Colonic mucosa (tissue), 4 donors: ENCODE results near the gene HCK. TPM values are rescaled to one million over a fixed set of nuclear protein-coding genes. Genes with fewer than 3 reads are reported as not detected.

ENCODE experiments used
- DNase-seq: peaks from one replicate; pipeline ENCODE4 v3.0.0-alpha.2; 2020
- H3K27ac ChIP-seq: fragments of 200-600 bp; one replicate; pipeline ENCODE4 v1.8.0; 2021
- H3K27me3 ChIP-seq: fragments of 200-600 bp; one replicate; pipeline ENCODE4 v1.8.0; 2021
- H3K36me3 ChIP-seq: fragments of 200-600 bp; one replicate; pipeline ENCODE4 v1.8.0; 2021
- H3K4me1 ChIP-seq: fragments of 200-600 bp; one replicate; pipeline ENCODE4 v1.8.0; 2021; ENCODE audit warnings: mild to moderate bottlenecking
- H3K4me3 ChIP-seq: fragments of 200-600 bp; one replicate; pipeline ENCODE4 v1.8.0; 2021
- H3K9ac ChIP-seq, 2 donors: one replicate each; pipeline ENCODE4 v1.7.0; 2013; ENCODE audit warnings: control low read depth in 2 of 2, low read depth in 2 of 2, low read length in 2 of 2
- H3K9me3 ChIP-seq: fragments of 200-600 bp; one replicate; pipeline ENCODE4 v1.8.0; 2021
- intact Hi-C: fragments of 100-400 bp; cut with DNase I; formaldehyde crosslinking; loops from one replicate; pipeline ENCODE4 v1.14.1; 2022
- total RNA-seq, 2 donors: library from RNA; stranded (reverse); fragmentation: NEBNext Ultra II Directional in 1 of 2; extraction: Animal tissue kit (Norgen Biotek cat#: 25700) in 1 of 2; gene quantifications; one replicate each; pipeline ENCODE4 v1.2.1, GENCODE V29; 2021
- TF ChIP-seq, protein P1 (sequence below): fragments of 200-600 bp; IDR thresholded peaks from one replicate; pipeline ENCODE4 v1.8.0; 2022; ENCODE audit warnings: antibody characterized with exemption, mild to moderate bottlenecking
- donor health status: healthy.
- donor health status: DM: no; HTN: no; CAD: no.
- donor health status: DM: no; HTN: no; CAD: no.

HCK gene
- total RNA-seq, 2 donors from 2014 or later, result 3.7 to 6.6 TPM

DNA sequence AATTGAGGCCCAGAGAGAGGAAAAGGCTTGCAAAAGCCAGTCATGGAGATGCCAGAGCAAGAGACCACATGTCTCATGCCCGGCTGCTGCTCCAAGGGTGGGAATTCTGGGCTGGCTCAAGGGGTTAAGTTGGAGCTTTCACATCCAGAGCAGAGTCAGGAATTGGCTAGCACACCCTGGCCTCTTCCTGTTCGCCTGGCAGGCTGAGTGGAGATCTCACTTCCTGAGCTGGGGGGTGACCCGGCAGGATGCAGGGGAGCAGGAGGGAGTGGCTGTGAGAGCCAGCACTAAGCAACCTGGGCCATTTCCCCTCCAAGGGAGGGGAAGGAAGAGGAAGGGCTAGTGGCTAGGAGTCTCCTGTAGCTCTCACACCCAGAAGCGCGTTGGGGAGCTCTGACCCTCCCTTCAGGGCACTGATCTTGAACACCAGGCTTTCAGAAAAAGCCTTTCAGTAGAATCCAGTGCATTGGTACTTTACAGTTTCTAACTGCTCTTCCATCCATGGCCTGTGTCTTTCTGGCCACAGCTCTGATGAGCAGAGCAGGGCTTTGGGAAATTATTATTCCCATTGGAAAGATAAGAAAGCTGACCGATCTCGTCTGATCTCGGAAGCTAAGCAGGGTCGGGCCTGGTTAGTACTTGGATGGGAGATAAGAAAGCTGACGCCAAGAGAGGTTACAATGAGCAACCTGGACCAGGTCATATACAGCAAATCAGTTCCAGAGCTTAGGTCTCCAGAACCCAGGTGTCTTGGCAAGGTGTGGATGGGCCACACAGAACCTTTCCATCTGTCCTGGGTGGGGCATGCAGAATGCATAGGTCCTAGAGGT lies 44.0 kb upstream of the HCK start:
- H3K36me3 ChIP-seq, result no peaks in the 10 kb centered on the region
- intact Hi-C loops, result no loop called here
- H3K9ac ChIP-seq, result no peak overlapping the region
- no peak overlapping the region for H3K27ac ChIP-seq
- TF ChIP-seq, protein P1, sequence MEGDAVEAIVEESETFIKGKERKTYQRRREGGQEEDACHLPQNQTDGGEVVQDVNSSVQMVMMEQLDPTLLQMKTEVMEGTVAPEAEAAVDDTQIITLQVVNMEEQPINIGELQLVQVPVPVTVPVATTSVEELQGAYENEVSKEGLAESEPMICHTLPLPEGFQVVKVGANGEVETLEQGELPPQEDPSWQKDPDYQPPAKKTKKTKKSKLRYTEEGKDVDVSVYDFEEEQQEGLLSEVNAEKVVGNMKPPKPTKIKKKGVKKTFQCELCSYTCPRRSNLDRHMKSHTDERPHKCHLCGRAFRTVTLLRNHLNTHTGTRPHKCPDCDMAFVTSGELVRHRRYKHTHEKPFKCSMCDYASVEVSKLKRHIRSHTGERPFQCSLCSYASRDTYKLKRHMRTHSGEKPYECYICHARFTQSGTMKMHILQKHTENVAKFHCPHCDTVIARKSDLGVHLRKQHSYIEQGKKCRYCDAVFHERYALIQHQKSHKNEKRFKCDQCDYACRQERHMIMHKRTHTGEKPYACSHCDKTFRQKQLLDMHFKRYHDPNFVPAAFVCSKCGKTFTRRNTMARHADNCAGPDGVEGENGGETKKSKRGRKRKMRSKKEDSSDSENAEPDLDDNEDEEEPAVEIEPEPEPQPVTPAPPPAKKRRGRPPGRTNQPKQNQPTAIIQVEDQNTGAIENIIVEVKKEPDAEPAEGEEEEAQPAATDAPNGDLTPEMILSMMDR, result no peak
- no peak overlapping the region for H3K4me3 ChIP-seq
- no peaks in the 10 kb centered on the region for H3K27me3 ChIP-seq
- no peaks in the 10 kb centered on the region for H3K9me3 ChIP-seq
- DNase-seq, result no peak
- no peaks in the 10 kb centered on the region for H3K4me1 ChIP-seq

DNA sequence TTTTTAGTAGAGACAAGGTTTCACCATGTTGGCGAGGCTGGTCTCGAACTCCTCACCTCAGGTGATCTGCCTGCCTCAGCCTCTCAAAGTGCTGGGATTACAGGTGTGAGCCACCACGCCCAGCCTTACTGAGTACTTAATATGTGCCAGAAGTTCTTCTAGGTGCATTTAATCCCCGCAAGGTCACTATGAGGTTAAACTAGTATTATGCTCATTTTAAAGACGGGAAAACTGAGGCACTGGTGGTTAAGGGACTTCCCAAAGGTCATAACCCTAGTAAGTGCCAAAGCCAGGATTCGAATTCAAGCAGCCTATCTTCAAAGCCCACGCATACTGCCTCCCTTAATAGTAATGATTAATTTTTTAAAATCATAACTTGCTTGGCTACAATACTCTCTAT lies 42.5 kb upstream of the HCK start:
- H3K36me3 ChIP-seq, result no peaks in the 10 kb centered on the region
- H3K9me3 ChIP-seq, result no peaks in the 10 kb centered on the region
- TF ChIP-seq, protein P1, result no peak
- H3K27me3 ChIP-seq, result no peaks in the 10 kb centered on the region
- DNase-seq, result no peak
- no peaks in the 10 kb centered on the region for H3K4me1 ChIP-seq
- no peak overlapping the region for H3K4me3 ChIP-seq
- no peak overlapping the region for H3K27ac ChIP-seq
- no peak overlapping the region for H3K9ac ChIP-seq
- intact Hi-C loops, result no loop called here

DNA sequence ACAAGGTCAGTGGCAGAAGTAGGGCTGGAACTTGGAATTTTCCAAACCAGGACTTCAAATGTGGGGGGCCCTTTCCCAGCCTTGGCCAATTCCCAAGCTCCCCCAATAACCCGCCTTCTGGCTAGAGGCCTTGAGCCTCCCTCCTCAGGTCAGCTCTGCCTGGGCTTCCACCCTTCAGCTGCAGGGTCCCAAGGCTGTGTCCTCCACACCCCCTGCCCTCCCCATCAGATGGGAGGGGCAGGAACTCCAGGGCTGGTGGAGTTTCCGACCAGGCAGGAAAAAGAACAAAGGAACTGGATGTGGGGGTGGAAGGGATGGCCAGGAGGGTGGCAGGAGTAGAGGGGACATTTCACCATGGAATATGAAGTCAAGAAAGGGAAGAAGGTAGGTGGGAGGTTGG lies 41.9 kb upstream of the HCK start, which contains the start of gene CCM2L:
CCM2L (plus strand) TSS at position 338 of the 400 bp plus-strand sequence; CDS start at position 355, 17 bp downstream.
- Histone ChIP-seq H3K9ac (no peak within 1 kb of the TSS), H3K4me3 (no peak within 1 kb of the TSS), H3K9me3 (no peaks in the 10 kb centered on the region), H3K36me3 (no peaks in the 10 kb centered on the region), H3K27ac (no peak within 1 kb of the TSS), H3K4me1 (no peaks in the 10 kb centered on the region), H3K27me3 (no peaks in the 10 kb centered on the region)
- TF ChIP-seq, protein P1, result no peak
- DNase-seq, result no peak
- intact Hi-C loops, result no loop called here

DNA sequence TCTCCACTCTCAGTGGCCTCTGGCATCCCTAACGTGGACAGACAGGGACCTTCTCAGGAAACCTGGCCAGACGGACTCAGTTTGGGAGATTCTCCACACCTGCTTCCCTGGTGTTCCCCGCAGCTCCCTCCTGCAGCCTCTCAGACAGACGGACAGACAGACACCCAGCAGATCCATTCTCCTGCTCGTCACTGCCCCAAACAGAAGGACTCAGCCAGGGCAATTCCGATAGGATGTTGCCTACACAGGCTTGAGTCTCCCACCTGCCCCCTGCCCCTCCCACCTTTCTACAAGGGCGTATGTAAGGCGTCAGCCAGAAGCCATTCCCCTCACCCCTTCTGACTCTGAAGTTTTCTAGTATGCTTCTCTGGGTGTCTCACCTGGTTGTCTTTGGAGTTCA lies 41.4 kb upstream of the HCK start:
- no peak overlapping the region for H3K27ac ChIP-seq
- H3K9me3 ChIP-seq, result no peaks in the 10 kb centered on the region
- intact Hi-C loops, result no loop called here
- no peak overlapping the region for H3K4me3 ChIP-seq
- TF ChIP-seq, protein P1, result no peak
- no peaks in the 10 kb centered on the region for H3K27me3 ChIP-seq
- no peaks in the 10 kb centered on the region for H3K36me3 ChIP-seq
- no peak overlapping the region for H3K9ac ChIP-seq
- no peaks in the 10 kb centered on the region for H3K4me1 ChIP-seq
- DNase-seq, result no peak

DNA sequence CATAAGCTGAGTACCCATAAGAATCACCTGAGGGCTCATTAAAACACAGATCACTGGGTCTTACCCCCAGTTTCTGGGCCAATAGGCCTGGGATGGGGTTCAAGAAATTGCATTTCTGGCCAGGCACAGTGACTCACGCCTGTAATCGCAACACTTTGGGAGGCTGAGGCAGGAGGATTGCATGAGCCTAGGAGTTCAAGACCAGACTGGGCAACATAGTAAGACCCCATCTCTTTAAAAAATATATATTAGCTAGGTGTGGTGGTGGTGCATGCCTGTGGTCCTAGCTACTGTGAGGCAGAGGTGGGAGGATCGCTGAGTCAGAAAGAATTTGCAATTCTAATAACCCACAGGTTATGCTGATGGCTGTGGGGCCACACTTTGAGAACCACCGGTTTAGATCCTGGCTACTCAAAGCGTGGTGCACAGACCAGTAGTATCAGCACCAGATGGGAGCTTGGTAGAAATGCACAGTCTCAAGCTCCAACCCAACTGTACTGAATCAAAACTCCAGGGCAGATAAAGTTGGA lies 39.8 kb upstream of the HCK start:
- TF ChIP-seq, protein P1, result no peak
- H3K27me3 ChIP-seq, result peaks cover 2% of the 10 kb centered on the region
- no peaks in the 10 kb centered on the region for H3K36me3 ChIP-seq
- H3K9me3 ChIP-seq, result no peaks in the 10 kb centered on the region
- no peak overlapping the region for H3K4me3 ChIP-seq
- no peak overlapping the region for H3K27ac ChIP-seq
- H3K9ac ChIP-seq, result no peak overlapping the region
- H3K4me1 ChIP-seq, result no peaks in the 10 kb centered on the region
- intact Hi-C loops, result no loop called here
- DNase-seq, result no peak
